ENCODE measurements around the gene RAET1G.

Gene RAET1G

DNA sequence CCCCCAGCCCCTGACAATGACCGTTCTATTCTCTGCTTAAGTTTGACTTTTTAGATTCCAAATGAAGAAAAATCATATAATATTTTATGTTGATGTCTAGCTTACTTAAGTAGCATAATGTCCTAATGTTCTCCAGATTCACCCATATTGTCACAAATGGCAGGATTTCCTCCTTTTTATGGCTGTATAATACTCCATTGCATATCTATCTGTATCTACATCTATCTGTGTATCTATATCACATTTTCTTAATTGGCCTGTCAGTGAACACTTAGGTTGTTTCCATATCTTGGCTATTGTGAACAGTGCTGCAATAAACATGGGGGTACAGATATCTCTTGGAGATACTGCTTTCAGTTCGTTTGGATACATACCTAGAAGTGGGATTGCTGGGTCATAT lies 51.7 kb downstream of the RAET1G start:
- in situ Hi-C loops (cut with HindIII; ENCODE audit: low sequenced_read_pairs), result no loop called here

GRCh38 chr6:149869275-149869892 lies 53.5 kb downstream of the RAET1G start:
- in situ Hi-C loops (cut with HindIII; ENCODE audit: low sequenced_read_pairs), result no loop called here

DNA sequence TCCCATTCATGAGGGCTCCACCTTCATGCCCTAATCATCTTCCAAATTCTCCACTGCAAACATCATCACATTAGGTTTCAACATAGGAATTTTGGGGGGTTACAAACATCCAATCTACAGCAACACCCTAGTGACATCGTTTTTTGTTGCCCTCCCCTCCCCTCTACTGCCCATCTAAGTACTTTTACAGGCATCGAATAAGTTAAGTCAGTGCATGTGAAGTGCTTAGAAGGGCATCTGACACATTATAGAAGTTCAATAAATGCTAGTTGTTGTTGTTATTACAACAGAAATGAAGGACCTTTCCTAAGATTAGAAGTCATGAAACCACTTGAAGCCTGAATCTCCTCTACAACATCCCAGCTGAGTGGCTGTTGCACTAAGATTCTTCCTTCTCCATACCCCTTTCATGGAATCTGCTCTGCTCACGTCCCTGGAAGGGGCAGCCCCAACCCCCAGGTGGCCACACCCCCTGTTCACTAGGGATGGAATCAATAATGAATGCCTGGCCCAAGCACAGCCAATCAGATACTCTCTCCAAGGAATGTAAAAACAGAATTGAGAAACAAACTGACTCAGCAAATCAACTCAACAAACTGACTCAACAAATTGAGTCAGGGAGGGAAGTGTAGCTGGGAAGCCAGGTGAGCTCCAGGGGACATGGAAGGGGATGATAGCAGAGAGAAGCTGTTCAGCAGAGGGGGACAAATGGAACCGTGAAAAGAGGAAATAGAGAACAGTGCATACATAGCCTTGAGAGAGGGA lies 54.9 kb downstream of the RAET1G start:
- in situ Hi-C loops (cut with HindIII; ENCODE audit: low sequenced_read_pairs), result no loop called here

Measured in endothelial cell of hepatic sinusoid (primary cell).